OCI-LY1 (cell line): ENCODE data around the gene PHLPP1.

Source experiments
- H2AFZ ChIP-seq: fragments of 200-600 bp; sonication (generic), shearing (Covaris generic); 2 replicates; pipeline ENCODE4 v1.6.0; 2014; ENCODE audit warnings: antibody characterized with exemption, mild to moderate bottlenecking, low read length
- H3F3A ChIP-seq: fragments of 200-600 bp; sonication (generic), shearing (Covaris generic); 2 replicates; pipeline ENCODE4 v1.6.0; 2014; ENCODE audit warnings: mild to moderate bottlenecking, antibody characterized with exemption, low read length, moderate library complexity; ENCODE audit not compliant: insufficient read depth
- H3K27ac ChIP-seq: fragments of 200-600 bp; sonication (generic); 2 replicates; pipeline ENCODE4 v1.5.1; 2014; ENCODE audit warnings: low read length, mixed run types, mild to moderate bottlenecking, low read depth; ENCODE audit not compliant: poor library complexity, severe bottlenecking
- H3K27me3 ChIP-seq: fragments of 200-600 bp; sonication (generic); 2 replicates; pipeline ENCODE4 v1.6.0; 2014; ENCODE audit warnings: antibody characterized with exemption, mild to moderate bottlenecking, low read length, moderate library complexity; ENCODE audit not compliant: insufficient read depth
- H3K36me3 ChIP-seq: fragments of 200-600 bp; sonication (generic); 2 replicates; pipeline ENCODE4 v1.6.1; 2014; ENCODE audit warnings: mild to moderate bottlenecking, antibody characterized with exemption, low read length, moderate library complexity, mixed read lengths; ENCODE audit not compliant: insufficient read depth
- H3K4me1 ChIP-seq: fragments of 200-600 bp; sonication (generic); 2 replicates; pipeline ENCODE4 v1.5.1; 2014; ENCODE audit warnings: mild to moderate bottlenecking, low read length, moderate library complexity; ENCODE audit not compliant: insufficient read depth, severe bottlenecking
- H3K4me2 ChIP-seq: fragments of 200-600 bp; sonication (generic), shearing (Covaris generic); 2 replicates; pipeline ENCODE4 v1.6.1; 2014; ENCODE audit warnings: low read length
- H3K4me3 ChIP-seq: fragments of 200-600 bp; sonication (generic); 2 replicates; pipeline ENCODE4 v1.5.1; 2014; ENCODE audit warnings: low read length, low read depth, mild to moderate bottlenecking, mixed read lengths; ENCODE audit not compliant: poor library complexity, severe bottlenecking
- H3K79me2 ChIP-seq: fragments of 200-600 bp; shearing (Covaris generic); 2 replicates; pipeline ENCODE4 v1.6.1; 2016; ENCODE audit warnings: mixed run types, low read length, mixed read lengths; ENCODE audit not compliant: insufficient read depth
- H3K9ac ChIP-seq: fragments of 200-600 bp; sonication (generic), shearing (Covaris generic); 2 replicates; pipeline ENCODE4 v1.6.1; 2014; ENCODE audit warnings: mild to moderate bottlenecking, low read length, mixed read lengths
- H3K9me2 ChIP-seq: fragments of 200-600 bp; sonication (generic), shearing (Covaris generic); 2 replicates; pipeline ENCODE4 v1.6.1; 2014; ENCODE audit warnings: low read depth, mild to moderate bottlenecking, low read length, mixed read lengths
- H3K9me3 ChIP-seq: fragments of 200-600 bp; shearing (Covaris generic); 2 replicates; pipeline ENCODE4 v1.6.1; 2014; ENCODE audit warnings: low read length, mixed read lengths
- H4K20me1 ChIP-seq: fragments of 200-600 bp; sonication (generic), shearing (Covaris generic); 2 replicates; pipeline ENCODE4 v1.6.0; 2016; ENCODE audit warnings: mild to moderate bottlenecking, low read length; ENCODE audit not compliant: insufficient read depth
- EZH2 ChIP-seq: fragments of 200-600 bp; sonication (generic), shearing (Covaris generic); IDR thresholded peaks from 2 replicates; pipeline ENCODE4 v1.8.0; 2017; ENCODE audit warnings: borderline replicate concordance, mixed run types, mild to moderate bottlenecking, antibody characterized with exemption, low read length, moderate library complexity, mixed read lengths
- TF ChIP-seq, protein P1 (sequence below): fragments of 200-600 bp; sonication (generic), shearing (Covaris generic); IDR thresholded peaks from 2 replicates; pipeline ENCODE4 v1.5.1; 2017; ENCODE audit warnings: mild to moderate bottlenecking, antibody characterized with exemption, low read length, moderate library complexity, mixed read lengths

The PHLPP1 gene

DNA sequence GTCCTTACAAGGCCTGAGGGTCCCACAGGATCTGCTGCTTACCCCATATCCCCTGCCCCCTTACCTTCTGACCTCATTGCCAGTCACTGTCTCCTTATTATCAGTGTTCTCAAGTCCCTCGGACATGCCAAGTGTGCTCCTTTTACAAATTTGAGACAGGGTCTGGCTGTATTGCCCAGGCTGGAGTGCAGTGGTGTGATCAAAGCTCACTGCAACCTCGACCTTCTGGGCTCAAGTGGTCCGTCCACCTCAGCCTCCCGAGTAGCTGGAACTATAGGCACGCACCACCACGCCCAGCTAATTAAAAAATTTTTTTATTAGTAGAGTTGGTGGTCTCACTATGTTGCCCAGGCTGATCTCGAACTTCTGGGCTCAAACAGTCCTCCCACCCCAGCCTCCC lies 141.0 kb downstream of the PHLPP1 start:
- H3F3A ChIP-seq, result no peaks in the 10 kb centered on the region
- H3K36me3 ChIP-seq, result no peaks in the 10 kb centered on the region
- no peak overlapping the region for H3K27ac ChIP-seq
- no peaks in the 10 kb centered on the region for H3K27me3 ChIP-seq
- H3K4me2 ChIP-seq, result no peak overlapping the region
- no peaks in the 10 kb centered on the region for H3K9me2 ChIP-seq
- no peak overlapping the region for H3K9ac ChIP-seq
- no peak overlapping the region for H2AFZ ChIP-seq
- H3K4me3 ChIP-seq, result no peak overlapping the region
- H3K79me2 ChIP-seq, result no peaks in the 10 kb centered on the region
- H3K9me3 ChIP-seq, result no peaks in the 10 kb centered on the region
- no peaks in the 10 kb centered on the region for H3K4me1 ChIP-seq
- no peaks in the 10 kb centered on the region for H4K20me1 ChIP-seq
- TF ChIP-seq EZH2, result no peak

DNA sequence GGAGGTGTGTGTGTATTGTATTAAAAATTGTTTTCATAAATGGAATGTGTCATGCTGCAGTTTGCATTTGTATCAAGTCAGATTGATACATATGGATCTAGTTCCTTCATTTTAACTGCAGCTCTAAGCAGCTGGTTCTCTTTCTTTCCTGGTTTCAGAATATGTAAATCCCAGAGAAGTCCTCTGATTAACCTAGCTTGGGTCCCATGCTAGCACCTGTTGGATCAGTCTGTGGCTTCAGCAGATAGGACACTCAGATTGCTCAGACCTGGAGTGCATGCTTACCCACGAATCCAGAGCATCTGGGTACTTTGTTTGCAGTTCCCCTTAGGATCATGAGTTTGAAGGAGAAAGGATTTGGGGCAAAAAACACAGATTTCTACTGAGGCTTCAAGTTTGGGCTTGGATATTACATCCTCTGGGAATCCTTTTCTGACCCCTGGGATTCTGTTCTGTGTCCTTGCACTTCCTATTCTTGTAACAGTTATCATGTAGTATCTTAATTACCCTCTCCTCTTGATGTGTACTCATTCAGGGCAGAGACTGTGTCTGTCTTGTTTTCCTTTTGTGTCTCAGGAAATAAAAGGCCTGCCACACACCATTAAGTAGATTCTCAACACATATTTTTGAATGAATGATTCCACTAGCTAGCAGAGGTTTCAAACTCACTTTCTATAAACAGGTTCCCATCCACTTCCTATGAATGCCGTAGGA lies 142.1 kb downstream of the PHLPP1 start:
- no peaks in the 10 kb centered on the region for H4K20me1 ChIP-seq
- no peaks in the 10 kb centered on the region for H3K79me2 ChIP-seq
- H3K36me3 ChIP-seq, result no peaks in the 10 kb centered on the region
- H3K4me2 ChIP-seq, result no peak overlapping the region
- no peak overlapping the region for H2AFZ ChIP-seq
- no peaks in the 10 kb centered on the region for H3F3A ChIP-seq
- H3K27me3 ChIP-seq, result no peaks in the 10 kb centered on the region
- no peaks in the 10 kb centered on the region for H3K9me2 ChIP-seq
- no peak overlapping the region for H3K27ac ChIP-seq
- no peaks in the 10 kb centered on the region for H3K9me3 ChIP-seq
- H3K4me1 ChIP-seq, result no peaks in the 10 kb centered on the region
- H3K9ac ChIP-seq, result no peak overlapping the region
- H3K4me3 ChIP-seq, result no peak overlapping the region
- TF ChIP-seq, protein P1, sequence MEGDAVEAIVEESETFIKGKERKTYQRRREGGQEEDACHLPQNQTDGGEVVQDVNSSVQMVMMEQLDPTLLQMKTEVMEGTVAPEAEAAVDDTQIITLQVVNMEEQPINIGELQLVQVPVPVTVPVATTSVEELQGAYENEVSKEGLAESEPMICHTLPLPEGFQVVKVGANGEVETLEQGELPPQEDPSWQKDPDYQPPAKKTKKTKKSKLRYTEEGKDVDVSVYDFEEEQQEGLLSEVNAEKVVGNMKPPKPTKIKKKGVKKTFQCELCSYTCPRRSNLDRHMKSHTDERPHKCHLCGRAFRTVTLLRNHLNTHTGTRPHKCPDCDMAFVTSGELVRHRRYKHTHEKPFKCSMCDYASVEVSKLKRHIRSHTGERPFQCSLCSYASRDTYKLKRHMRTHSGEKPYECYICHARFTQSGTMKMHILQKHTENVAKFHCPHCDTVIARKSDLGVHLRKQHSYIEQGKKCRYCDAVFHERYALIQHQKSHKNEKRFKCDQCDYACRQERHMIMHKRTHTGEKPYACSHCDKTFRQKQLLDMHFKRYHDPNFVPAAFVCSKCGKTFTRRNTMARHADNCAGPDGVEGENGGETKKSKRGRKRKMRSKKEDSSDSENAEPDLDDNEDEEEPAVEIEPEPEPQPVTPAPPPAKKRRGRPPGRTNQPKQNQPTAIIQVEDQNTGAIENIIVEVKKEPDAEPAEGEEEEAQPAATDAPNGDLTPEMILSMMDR, result no peak
- no peak for TF ChIP-seq EZH2

DNA sequence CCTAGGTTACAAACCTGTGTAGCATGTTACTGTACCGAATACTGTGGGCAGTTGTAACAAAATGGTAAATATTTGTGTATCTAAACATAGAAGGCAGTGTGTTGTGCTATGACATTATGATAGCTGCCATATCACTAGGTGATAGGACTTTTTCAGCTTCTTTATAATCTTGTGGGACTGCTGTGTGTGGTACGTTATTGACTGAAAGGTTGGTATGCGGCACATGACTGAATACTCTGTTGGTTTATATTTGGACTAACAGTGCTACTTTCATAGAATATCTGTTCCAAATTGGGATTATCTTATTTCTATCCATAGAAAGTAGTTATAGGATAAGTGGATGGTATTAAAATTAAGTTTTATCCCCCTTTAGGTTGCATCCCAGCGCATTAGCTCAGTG lies 144.7 kb downstream of the PHLPP1 start:
- no peak overlapping the region for H2AFZ ChIP-seq
- no peak overlapping the region for H3K27ac ChIP-seq
- no peaks in the 10 kb centered on the region for H3F3A ChIP-seq
- H3K27me3 ChIP-seq, result no peaks in the 10 kb centered on the region
- no peaks in the 10 kb centered on the region for H3K4me1 ChIP-seq
- no peaks in the 10 kb centered on the region for H3K9me2 ChIP-seq
- H4K20me1 ChIP-seq, result no peaks in the 10 kb centered on the region
- no peaks in the 10 kb centered on the region for H3K9me3 ChIP-seq
- TF ChIP-seq, protein P1, result no peak
- TF ChIP-seq EZH2, result no peak
- no peak overlapping the region for H3K4me3 ChIP-seq
- H3K36me3 ChIP-seq, result no peaks in the 10 kb centered on the region
- H3K9ac ChIP-seq, result no peak overlapping the region
- H3K79me2 ChIP-seq, result no peaks in the 10 kb centered on the region
- no peak overlapping the region for H3K4me2 ChIP-seq

DNA sequence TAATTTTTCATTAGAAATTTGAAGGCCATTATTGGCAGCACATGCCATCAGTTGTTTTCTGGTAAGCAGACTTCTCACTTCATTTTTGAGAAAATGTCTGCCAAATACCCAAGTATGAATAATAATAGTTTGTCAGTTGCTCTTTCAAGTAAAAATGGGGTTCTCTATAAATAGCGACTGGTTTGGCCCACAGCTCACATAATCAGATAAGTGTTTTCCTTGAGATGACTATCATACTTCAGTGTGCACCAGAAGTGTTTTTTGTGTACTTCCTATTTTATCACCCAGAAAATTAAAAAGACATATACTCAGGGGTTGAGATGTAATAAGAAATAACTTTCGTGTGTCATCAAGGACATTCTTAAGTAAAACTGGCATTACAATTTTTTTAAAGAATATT lies 147.1 kb downstream of the PHLPP1 start:
- H3K4me1 ChIP-seq, result no peaks in the 10 kb centered on the region
- H3K9ac ChIP-seq, result no peak overlapping the region
- no peaks in the 10 kb centered on the region for H3F3A ChIP-seq
- H4K20me1 ChIP-seq, result no peaks in the 10 kb centered on the region
- no peak overlapping the region for H3K27ac ChIP-seq
- no peaks in the 10 kb centered on the region for H3K27me3 ChIP-seq
- no peaks in the 10 kb centered on the region for H3K9me2 ChIP-seq
- H3K36me3 ChIP-seq, result no peaks in the 10 kb centered on the region
- no peak for TF ChIP-seq EZH2
- TF ChIP-seq, protein P1, result no peak
- H3K79me2 ChIP-seq, result no peaks in the 10 kb centered on the region
- H3K9me3 ChIP-seq, result no peaks in the 10 kb centered on the region
- no peak overlapping the region for H2AFZ ChIP-seq
- no peak overlapping the region for H3K4me2 ChIP-seq
- H3K4me3 ChIP-seq, result no peak overlapping the region
